Measurements from ENCODE around the gene FRMD4A.

DNA sequence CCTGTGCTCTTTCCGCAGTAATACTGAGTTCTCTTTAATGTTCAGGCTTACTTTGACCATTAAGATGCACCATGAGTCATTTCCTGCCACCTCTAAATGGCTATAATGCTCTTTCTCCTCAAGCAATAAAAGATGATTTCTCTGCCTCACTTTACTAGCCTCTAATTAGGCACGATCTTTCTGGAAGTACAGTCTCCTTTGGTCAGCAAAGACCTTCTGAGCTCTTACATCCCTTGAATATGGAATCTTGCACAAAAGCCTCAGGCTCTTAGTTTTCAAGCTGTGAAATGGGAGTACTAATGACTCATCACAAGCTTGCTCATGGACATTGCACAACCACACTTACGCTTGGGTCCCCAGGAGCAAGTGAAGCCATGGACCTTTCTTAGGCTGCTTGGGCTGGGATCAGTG lies 85.9 kb downstream of the FRMD4A start:
- no peak for TF ChIP-seq YY1 (IDR thresholded peaks at IDR 0.05; ENCODE audit: low read depth)
- TF ChIP-seq RAD21 (IDR thresholded peaks at IDR 0.05; ENCODE audit: low read depth): no peak
- TF ChIP-seq EP300 (IDR thresholded peaks at IDR 0.05; ENCODE audit: borderline replicate concordance): no peak
- no peak for TF ChIP-seq FOXM1 (IDR thresholded peaks at IDR 0.05; ENCODE audit: borderline replicate concordance, low read depth)
- no peak for TF ChIP-seq TEAD4 (IDR thresholded peaks at IDR 0.05)
- no peak for TF ChIP-seq TCF12 (IDR thresholded peaks at IDR 0.05; ENCODE audit: low read depth)
- TF ChIP-seq, protein P1, sequence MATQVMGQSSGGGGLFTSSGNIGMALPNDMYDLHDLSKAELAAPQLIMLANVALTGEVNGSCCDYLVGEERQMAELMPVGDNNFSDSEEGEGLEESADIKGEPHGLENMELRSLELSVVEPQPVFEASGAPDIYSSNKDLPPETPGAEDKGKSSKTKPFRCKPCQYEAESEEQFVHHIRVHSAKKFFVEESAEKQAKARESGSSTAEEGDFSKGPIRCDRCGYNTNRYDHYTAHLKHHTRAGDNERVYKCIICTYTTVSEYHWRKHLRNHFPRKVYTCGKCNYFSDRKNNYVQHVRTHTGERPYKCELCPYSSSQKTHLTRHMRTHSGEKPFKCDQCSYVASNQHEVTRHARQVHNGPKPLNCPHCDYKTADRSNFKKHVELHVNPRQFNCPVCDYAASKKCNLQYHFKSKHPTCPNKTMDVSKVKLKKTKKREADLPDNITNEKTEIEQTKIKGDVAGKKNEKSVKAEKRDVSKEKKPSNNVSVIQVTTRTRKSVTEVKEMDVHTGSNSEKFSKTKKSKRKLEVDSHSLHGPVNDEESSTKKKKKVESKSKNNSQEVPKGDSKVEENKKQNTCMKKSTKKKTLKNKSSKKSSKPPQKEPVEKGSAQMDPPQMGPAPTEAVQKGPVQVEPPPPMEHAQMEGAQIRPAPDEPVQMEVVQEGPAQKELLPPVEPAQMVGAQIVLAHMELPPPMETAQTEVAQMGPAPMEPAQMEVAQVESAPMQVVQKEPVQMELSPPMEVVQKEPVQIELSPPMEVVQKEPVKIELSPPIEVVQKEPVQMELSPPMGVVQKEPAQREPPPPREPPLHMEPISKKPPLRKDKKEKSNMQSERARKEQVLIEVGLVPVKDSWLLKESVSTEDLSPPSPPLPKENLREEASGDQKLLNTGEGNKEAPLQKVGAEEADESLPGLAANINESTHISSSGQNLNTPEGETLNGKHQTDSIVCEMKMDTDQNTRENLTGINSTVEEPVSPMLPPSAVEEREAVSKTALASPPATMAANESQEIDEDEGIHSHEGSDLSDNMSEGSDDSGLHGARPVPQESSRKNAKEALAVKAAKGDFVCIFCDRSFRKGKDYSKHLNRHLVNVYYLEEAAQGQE (IDR thresholded peaks at IDR 0.05; ENCODE audit: low read depth): no peak
- TF ChIP-seq NFIC (IDR thresholded peaks at IDR 0.05): no peak
- TF ChIP-seq, protein P2, sequence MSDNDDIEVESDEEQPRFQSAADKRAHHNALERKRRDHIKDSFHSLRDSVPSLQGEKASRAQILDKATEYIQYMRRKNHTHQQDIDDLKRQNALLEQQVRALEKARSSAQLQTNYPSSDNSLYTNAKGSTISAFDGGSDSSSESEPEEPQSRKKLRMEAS (IDR thresholded peaks at IDR 0.05): no peak
- TF ChIP-seq CEBPB (IDR thresholded peaks at IDR 0.05): no peak
- no peak for TF ChIP-seq CREB1 (IDR thresholded peaks at IDR 0.05; ENCODE audit: low read depth)
- TF ChIP-seq TAF1 (IDR thresholded peaks at IDR 0.05; ENCODE audit: low read depth): no peak

Data from Ishikawa (cell line).